T-helper 17 cell (primary cell): Measurements from ENCODE around the gene MARCHF3. TPM values are rescaled to one million over a fixed set of nuclear protein-coding genes. Genes with fewer than 3 reads are reported as not detected.
"Not testable (repeated sequence)": the region's sequence is repeated elsewhere in the genome, so short reads cannot be mapped to it uniquely, and the experiment has no call there.

ENCODE experiments used
- ATAC-seq: fragments of 150-1000 bp; cut with Tn5 transposase; 2 replicates; pipeline ENCODE4 v1.10.0; 2021; ENCODE audit warnings: mild to moderate bottlenecking, moderate library complexity
- DNase-seq, 3 donors: peaks; one replicate each; pipeline versions ENCODE4 v3.0.0 to v3.0.0-alpha.2; 2020 to 2021
- H3K9me3 ChIP-seq: one replicate; pipeline ENCODE4 v1.7.0; 2013; ENCODE audit warnings: low read length, mild to moderate bottlenecking; ENCODE audit not compliant: control insufficient read depth, poor library complexity, severe bottlenecking
- H3K27ac Mint-ChIP-seq: one replicate; pipeline ENCODE4 v1.8.0; 2022; ENCODE audit warnings: mild to moderate bottlenecking, moderate library complexity, mixed read lengths
- H3K27me3 Mint-ChIP-seq: one replicate; pipeline ENCODE4 v1.8.0; 2022; ENCODE audit warnings: mixed read lengths
- H3K36me3 Mint-ChIP-seq: one replicate; pipeline ENCODE4 v1.8.0; 2022; ENCODE audit warnings: low read depth, mixed read lengths
- H3K4me1 Mint-ChIP-seq: one replicate; pipeline ENCODE4 v1.8.0; 2022; ENCODE audit warnings: mild to moderate bottlenecking, mixed read lengths
- H3K4me3 Mint-ChIP-seq: one replicate; pipeline ENCODE4 v1.8.0; 2022; ENCODE audit warnings: mild to moderate bottlenecking, moderate library complexity, mixed read lengths
- total RNA-seq, 4 donors: library from RNA in 2 of 4; stranded (reverse) in 2 of 4; gene quantifications; one replicate each; pipeline ENCODE4 v1.2.3 and lab custom pipeline; 2022 to 2026

Gene MARCHF3
- total RNA-seq, 2 donors from 2014 or later = 6.6 to 8.4 TPM

- ATAC-seq (peak; percentile 27), DNase-seq (no peak)
- H3K4me3 Mint-ChIP-seq = peak overlapping the region; percentile 66
- H3K36me3 Mint-ChIP-seq = no peaks in the 10 kb centered on the region
- no peaks in the 10 kb centered on the region for H3K9me3 ChIP-seq
- H3K27me3 Mint-ChIP-seq = no peaks in the 10 kb centered on the region
- H3K27ac Mint-ChIP-seq = peak overlapping the region; percentile 96
- peaks cover 35% of the 10 kb centered on the region for H3K4me1 Mint-ChIP-seq
Measured at GRCh38 chr5:126851501-126852011, 178.8 kb downstream of the MARCHF3 start.

GRCh38 chr5:126849101-126849678 lies 181.2 kb downstream of the MARCHF3 start:
- H3K27me3 Mint-ChIP-seq = no peaks in the 10 kb centered on the region
- H3K4me3 Mint-ChIP-seq = no peak overlapping the region
- peaks cover 34% of the 10 kb centered on the region for H3K4me1 Mint-ChIP-seq
- H3K9me3 ChIP-seq = no peaks in the 10 kb centered on the region
- no peaks in the 10 kb centered on the region for H3K36me3 Mint-ChIP-seq
- DNase-seq (no peak), ATAC-seq (no peak)
- H3K27ac Mint-ChIP-seq = no peak overlapping the region

- Mint-ChIP-seq H3K4me3 (no peak overlapping the region), H3K4me1 (peaks cover 28% of the 10 kb centered on the region), H3K36me3 (peaks cover 2% of the 10 kb centered on the region), H3K27ac (peak overlapping the region; percentile 62), H3K27me3 (no peaks in the 10 kb centered on the region)
- ATAC-seq (no peak), DNase-seq (no peak)
- H3K9me3 ChIP-seq = no peaks in the 10 kb centered on the region
Measured at GRCh38 chr5:126848253-126848652, 182.1 kb downstream of the MARCHF3 start.

GRCh38 chr5:126847826-126848251 lies 182.5 kb downstream of the MARCHF3 start:
- Mint-ChIP-seq H3K36me3 (peaks cover 2% of the 10 kb centered on the region), H3K4me1 (peaks cover 25% of the 10 kb centered on the region), H3K27ac (peak overlapping the region; percentile 62), H3K27me3 (no peaks in the 10 kb centered on the region), H3K4me3 (no peak overlapping the region)
- no peak for ATAC-seq
- H3K9me3 ChIP-seq = no peaks in the 10 kb centered on the region
- DNase-seq = no peak

DNA sequence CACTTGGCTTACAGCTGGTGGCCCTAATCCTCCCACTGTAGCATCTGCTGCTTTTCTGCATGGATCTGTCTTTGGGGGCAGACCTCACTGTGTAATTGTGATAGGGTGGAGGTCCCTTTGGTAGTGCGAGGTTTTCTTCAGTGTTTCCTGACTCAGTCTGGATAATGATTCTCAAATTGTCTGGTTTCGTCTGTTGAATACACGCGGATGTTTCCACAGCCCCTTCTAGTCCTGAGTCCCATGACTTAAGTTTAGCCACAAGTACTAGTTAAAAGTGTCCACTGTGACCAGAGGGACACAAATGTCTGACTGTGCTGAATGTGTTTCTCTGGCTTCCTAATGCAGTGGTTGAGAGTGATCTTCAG lies 182.9 kb downstream of the MARCHF3 start:
- peaks cover 22% of the 10 kb centered on the region for H3K4me1 Mint-ChIP-seq
- no peaks in the 10 kb centered on the region for H3K9me3 ChIP-seq
- peak overlapping the region; percentile 65 for H3K27ac Mint-ChIP-seq
- no peaks in the 10 kb centered on the region for H3K27me3 Mint-ChIP-seq
- DNase-seq (no peak), ATAC-seq (no peak)
- H3K36me3 Mint-ChIP-seq = peaks cover 2% of the 10 kb centered on the region
- H3K4me3 Mint-ChIP-seq = no peak overlapping the region

GRCh38 chr5:126846744-126847455 lies 183.5 kb downstream of the MARCHF3 start:
- ATAC-seq = no peak
- Mint-ChIP-seq H3K27me3 (no peaks in the 10 kb centered on the region), H3K36me3 (peaks cover 2% of the 10 kb centered on the region), H3K4me1 (peaks cover 19% of the 10 kb centered on the region), H3K4me3 (no peak overlapping the region), H3K27ac (peak overlapping the region; percentile 65)
- DNase-seq = no peak
- H3K9me3 ChIP-seq = no peaks in the 10 kb centered on the region

- ATAC-seq (no peak), DNase-seq (no peak)
- Mint-ChIP-seq H3K27ac (peak overlapping the region; percentile 87), H3K27me3 (no peaks in the 10 kb centered on the region), H3K36me3 (peaks cover 2% of the 10 kb centered on the region), H3K4me1 (peaks cover 14% of the 10 kb centered on the region), H3K4me3 (no peak overlapping the region)
- H3K9me3 ChIP-seq = no peaks in the 10 kb centered on the region
Measured at GRCh38 chr5:126846344-126846743, 184.0 kb downstream of the MARCHF3 start.

GRCh38 chr5:126845470-126846070 lies 184.8 kb downstream of the MARCHF3 start:
- peaks cover 14% of the 10 kb centered on the region for H3K4me1 Mint-ChIP-seq
- peak overlapping the region; percentile 43 for H3K4me3 Mint-ChIP-seq
- peak in 1 of 3 donors; percentile 28 for DNase-seq

DNA sequence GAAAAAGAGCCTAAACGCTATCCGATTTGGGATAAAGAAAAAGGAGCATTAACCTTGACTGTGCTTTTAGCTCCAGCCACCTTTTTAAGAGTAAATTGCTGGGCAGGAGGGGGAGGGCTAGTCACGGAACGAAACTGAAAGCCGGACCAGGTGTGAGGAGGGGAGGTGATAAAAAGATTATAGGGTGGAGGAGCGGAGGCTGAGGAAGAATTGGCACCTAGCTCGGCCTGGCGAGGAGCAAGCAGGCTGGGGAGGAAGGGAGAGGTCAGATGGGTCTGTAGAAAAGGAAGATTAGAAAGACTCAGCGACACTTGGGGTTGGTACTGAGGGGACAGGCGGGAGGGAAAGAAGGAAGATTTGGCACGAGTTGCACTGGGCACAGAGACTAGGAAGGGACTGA lies 187.0 kb downstream of the MARCHF3 start:
- ATAC-seq, DNase-seq, H3K9me3 ChIP-seq, H3K4me3 Mint-ChIP-seq, H3K36me3 Mint-ChIP-seq, H3K27me3 Mint-ChIP-seq: not testable (repeated sequence)
- Mint-ChIP-seq H3K4me1 (peaks cover 14% of the 10 kb centered on the region), H3K27ac (peak overlapping the region; percentile 32)

More at GRCh38 chr5:126845470-126846070, 184.8 kb downstream of the MARCHF3 start:
- H3K27ac Mint-ChIP-seq = peak overlapping the region; percentile 87
- peak; percentile 98 for ATAC-seq
- not testable (repeated sequence) for H3K9me3 ChIP-seq, H3K36me3 Mint-ChIP-seq, H3K27me3 Mint-ChIP-seq

- not testable (repeated sequence) for H3K4me1 Mint-ChIP-seq, H3K4me3 Mint-ChIP-seq, H3K9me3 ChIP-seq, H3K27me3 Mint-ChIP-seq, ATAC-seq, DNase-seq, H3K36me3 Mint-ChIP-seq, H3K27ac Mint-ChIP-seq
Measured at GRCh38 chr5:126839407-126839806, 191.0 kb downstream of the MARCHF3 start.

GRCh38 chr5:126837906-126838539 lies 192.3 kb downstream of the MARCHF3 start:
- DNase-seq (no peak), ATAC-seq (peak; percentile 60)
- Mint-ChIP-seq H3K4me3 (no peak overlapping the region), H3K27ac (no peak overlapping the region), H3K27me3 (no peaks in the 10 kb centered on the region), H3K36me3 (peaks cover 7% of the 10 kb centered on the region), H3K4me1 (peaks cover 4% of the 10 kb centered on the region)
- no peaks in the 10 kb centered on the region for H3K9me3 ChIP-seq

DNA sequence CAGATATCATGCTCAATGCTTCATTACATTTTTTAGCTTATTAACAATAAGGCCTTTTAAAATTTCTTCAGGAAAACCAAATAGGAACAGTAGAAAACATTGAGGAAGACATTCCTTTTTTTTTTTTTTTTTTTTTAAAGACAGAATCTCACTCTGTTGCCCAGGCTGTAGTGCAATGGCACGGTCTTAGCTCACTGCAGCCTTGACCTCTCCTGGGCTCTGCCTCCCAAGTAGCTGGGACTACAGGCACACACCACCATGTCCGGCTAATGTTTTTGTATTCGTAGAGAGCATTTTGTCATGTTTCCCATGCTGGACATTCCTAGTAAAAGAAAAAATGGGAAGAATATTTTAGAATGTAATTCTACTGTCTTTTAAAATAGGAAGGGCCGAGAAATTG lies 193.1 kb downstream of the MARCHF3 start:
- DNase-seq = no peak
- H3K9me3 ChIP-seq = no peaks in the 10 kb centered on the region
- Mint-ChIP-seq H3K36me3 (peaks cover 7% of the 10 kb centered on the region), H3K4me1 (peaks cover 4% of the 10 kb centered on the region), H3K4me3 (no peak overlapping the region), H3K27ac (no peak overlapping the region), H3K27me3 (no peaks in the 10 kb centered on the region)
- ATAC-seq = no peak

- H3K4me3 Mint-ChIP-seq = no peak overlapping the region
- ATAC-seq (no peak), DNase-seq (no peak)
- H3K27me3 Mint-ChIP-seq = no peaks in the 10 kb centered on the region
- H3K27ac Mint-ChIP-seq = peak overlapping the region; percentile 83
- H3K36me3 Mint-ChIP-seq = peaks cover 7% of the 10 kb centered on the region
- no peaks in the 10 kb centered on the region for H3K9me3 ChIP-seq
- peaks cover 4% of the 10 kb centered on the region for H3K4me1 Mint-ChIP-seq
Measured at GRCh38 chr5:126836778-126837177, 193.6 kb downstream of the MARCHF3 start.
